GM23338 (cell line): Measurements from ENCODE around the gene NOP56.

ENCODE experiments used
- POLR2AphosphoS5 ChIP-seq: IDR thresholded peaks from 2 replicates; pipeline ENCODE4 v1.6.1; 2016; ENCODE audit warnings: antibody characterized with exemption, low read depth
- TF ChIP-seq, protein P1 (sequence below), 2 experiments: fragments of 200-600 bp in 1 of 2; sonication (generic) in 1 of 2; conservative IDR thresholded peaks; 2 replicates each; pipeline versions ENCODE4 v1.5.1 to v1.6.1; 2016 to 2017; ENCODE audit warnings: antibody characterized with exemption in 2 of 2, low read depth in 2 of 2, mild to moderate bottlenecking in 2 of 2, moderate library complexity in 1 of 2
- TF ChIP-seq, protein P2 (sequence below): IDR thresholded peaks from one replicate; pipeline ENCODE4 v1.6.1; 2018; ENCODE audit warnings: antibody characterized with exemption; ENCODE audit not compliant: unreplicated experiment

DNA sequence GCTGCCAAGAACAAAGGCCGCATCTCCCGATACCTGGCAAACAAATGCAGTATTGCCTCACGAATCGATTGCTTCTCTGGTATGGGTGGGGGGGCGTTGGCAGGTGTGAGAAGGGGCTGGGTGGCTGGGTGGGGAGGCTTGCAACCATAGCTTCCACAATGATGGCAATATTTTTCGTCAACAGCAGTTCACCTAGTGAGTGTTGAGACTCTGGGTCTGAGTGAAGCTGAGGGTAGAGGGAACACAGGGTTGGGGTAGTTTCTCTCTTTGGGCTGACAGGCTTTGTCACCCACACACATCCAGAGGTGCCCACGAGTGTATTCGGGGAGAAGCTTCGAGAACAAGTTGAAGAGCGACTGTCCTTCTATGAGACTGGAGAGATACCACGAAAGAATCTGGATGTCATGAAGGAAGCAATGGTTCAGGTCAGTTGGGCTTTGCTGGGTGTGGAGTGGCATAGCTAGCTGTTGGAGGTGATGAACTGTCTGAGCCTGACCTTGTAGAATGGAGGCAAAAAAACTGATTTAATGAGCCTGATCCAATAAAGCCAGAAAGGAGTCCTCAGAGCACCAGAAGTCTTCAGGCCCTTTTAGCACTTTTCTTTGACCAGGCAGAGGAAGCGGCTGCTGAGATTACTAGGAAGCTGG, 4.2 kb downstream of the NOP56 start:
- TF ChIP-seq, protein P1, sequence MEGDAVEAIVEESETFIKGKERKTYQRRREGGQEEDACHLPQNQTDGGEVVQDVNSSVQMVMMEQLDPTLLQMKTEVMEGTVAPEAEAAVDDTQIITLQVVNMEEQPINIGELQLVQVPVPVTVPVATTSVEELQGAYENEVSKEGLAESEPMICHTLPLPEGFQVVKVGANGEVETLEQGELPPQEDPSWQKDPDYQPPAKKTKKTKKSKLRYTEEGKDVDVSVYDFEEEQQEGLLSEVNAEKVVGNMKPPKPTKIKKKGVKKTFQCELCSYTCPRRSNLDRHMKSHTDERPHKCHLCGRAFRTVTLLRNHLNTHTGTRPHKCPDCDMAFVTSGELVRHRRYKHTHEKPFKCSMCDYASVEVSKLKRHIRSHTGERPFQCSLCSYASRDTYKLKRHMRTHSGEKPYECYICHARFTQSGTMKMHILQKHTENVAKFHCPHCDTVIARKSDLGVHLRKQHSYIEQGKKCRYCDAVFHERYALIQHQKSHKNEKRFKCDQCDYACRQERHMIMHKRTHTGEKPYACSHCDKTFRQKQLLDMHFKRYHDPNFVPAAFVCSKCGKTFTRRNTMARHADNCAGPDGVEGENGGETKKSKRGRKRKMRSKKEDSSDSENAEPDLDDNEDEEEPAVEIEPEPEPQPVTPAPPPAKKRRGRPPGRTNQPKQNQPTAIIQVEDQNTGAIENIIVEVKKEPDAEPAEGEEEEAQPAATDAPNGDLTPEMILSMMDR (conservative IDR thresholded peaks at IDR 0.05; ENCODE audit: low read depth in 2 of 2): no peak
- TF ChIP-seq POLR2AphosphoS5: peak; percentile 7
- TF ChIP-seq, protein P2, sequence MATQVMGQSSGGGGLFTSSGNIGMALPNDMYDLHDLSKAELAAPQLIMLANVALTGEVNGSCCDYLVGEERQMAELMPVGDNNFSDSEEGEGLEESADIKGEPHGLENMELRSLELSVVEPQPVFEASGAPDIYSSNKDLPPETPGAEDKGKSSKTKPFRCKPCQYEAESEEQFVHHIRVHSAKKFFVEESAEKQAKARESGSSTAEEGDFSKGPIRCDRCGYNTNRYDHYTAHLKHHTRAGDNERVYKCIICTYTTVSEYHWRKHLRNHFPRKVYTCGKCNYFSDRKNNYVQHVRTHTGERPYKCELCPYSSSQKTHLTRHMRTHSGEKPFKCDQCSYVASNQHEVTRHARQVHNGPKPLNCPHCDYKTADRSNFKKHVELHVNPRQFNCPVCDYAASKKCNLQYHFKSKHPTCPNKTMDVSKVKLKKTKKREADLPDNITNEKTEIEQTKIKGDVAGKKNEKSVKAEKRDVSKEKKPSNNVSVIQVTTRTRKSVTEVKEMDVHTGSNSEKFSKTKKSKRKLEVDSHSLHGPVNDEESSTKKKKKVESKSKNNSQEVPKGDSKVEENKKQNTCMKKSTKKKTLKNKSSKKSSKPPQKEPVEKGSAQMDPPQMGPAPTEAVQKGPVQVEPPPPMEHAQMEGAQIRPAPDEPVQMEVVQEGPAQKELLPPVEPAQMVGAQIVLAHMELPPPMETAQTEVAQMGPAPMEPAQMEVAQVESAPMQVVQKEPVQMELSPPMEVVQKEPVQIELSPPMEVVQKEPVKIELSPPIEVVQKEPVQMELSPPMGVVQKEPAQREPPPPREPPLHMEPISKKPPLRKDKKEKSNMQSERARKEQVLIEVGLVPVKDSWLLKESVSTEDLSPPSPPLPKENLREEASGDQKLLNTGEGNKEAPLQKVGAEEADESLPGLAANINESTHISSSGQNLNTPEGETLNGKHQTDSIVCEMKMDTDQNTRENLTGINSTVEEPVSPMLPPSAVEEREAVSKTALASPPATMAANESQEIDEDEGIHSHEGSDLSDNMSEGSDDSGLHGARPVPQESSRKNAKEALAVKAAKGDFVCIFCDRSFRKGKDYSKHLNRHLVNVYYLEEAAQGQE: no peak
